A549 (cell line): ENCODE results near the gene RIN3.

Experiments
- CHD2 ChIP-seq: fragments of 150-350 bp; IDR thresholded peaks from 2 replicates; pipeline ENCODE4 v1.6.1; 2014; ENCODE audit warnings: low read length; ENCODE audit not compliant: partially characterized antibody
- CTCF ChIP-seq: fragments of >200 bp; sonication (Bioruptor Twin); formaldehyde crosslinking; IDR thresholded peaks from 3 replicates; pipeline ENCODE4 v1.5.1; 2016
- EP300 ChIP-seq, 2 experiments: fragments of >200 bp; sonication (Bioruptor Twin); formaldehyde crosslinking; IDR thresholded peaks; 2 replicates in 1 of 2; 3 replicates in 1 of 2; pipeline ENCODE4 v1.6.1; 2016 to 2017
- FOSL2 ChIP-seq, 2 experiments: fragments of 450-650 bp in 1 of 2; fragments of >200 bp in 1 of 2; sonication (Bioruptor Twin) in 1 of 2; formaldehyde crosslinking; IDR thresholded peaks; 2 replicates each; pipeline versions ENCODE4 v1.5.0 to v1.6.1; 2016 to 2020; ENCODE audit warnings: mild to moderate bottlenecking in 1 of 2, moderate library complexity in 1 of 2
- HDAC2 ChIP-seq: fragments of 200-600 bp; sonication (generic); IDR thresholded peaks from 2 replicates; pipeline ENCODE4 v1.6.1; 2016
- HOXB13 ChIP-seq: fragments of 250-450 bp; sonication (Bioruptor Pico); IDR thresholded peaks from 2 replicates; pipeline ENCODE4 v1.5.0; 2020; ENCODE audit warnings: low read depth, mild to moderate bottlenecking, moderate library complexity
- NR3C1 ChIP-seq: fragments of >200 bp; sonication (Bioruptor Twin); formaldehyde crosslinking; IDR thresholded peaks from 3 replicates; pipeline ENCODE4 v1.6.1; 2017
- POLR2A ChIP-seq: IDR thresholded peaks from 2 replicates; pipeline ENCODE4 v1.6.1; 2012; ENCODE audit warnings: mild to moderate bottlenecking, low read length
- POLR2AphosphoS2 ChIP-seq: conservative IDR thresholded peaks from 2 replicates; pipeline ENCODE4 v1.6.1; 2012; ENCODE audit warnings: low read length, improper control_type of control experiment, inconsistent platforms
- RARB ChIP-seq: fragments of 250-450 bp; sonication (Bioruptor Pico); IDR thresholded peaks from 2 replicates; pipeline ENCODE4 v1.8.0; 2021; ENCODE audit warnings: mild to moderate bottlenecking, moderate library complexity
- TP53 ChIP-seq: fragments of 250-450 bp; sonication (Bioruptor Pico); IDR thresholded peaks from 2 replicates; pipeline ENCODE4 v1.5.0; 2021; ENCODE audit warnings: mild to moderate bottlenecking, moderate library complexity
- TF ChIP-seq, protein P1 (sequence below): fragments of 250-450 bp; sonication (Bioruptor Pico); IDR thresholded peaks from 2 replicates; pipeline ENCODE4 v1.5.0; 2021; ENCODE audit warnings: mild to moderate bottlenecking, moderate library complexity, borderline replicate concordance
- TF ChIP-seq, protein P2 (sequence below): fragments of 450-650 bp; IDR thresholded peaks from 2 replicates; pipeline ENCODE4 v1.6.1; 2014; ENCODE audit warnings: antibody characterized with exemption
- TF ChIP-seq, protein P3 (sequence below): IDR thresholded peaks from 2 replicates; pipeline ENCODE4 v1.6.1; 2012

DNA sequence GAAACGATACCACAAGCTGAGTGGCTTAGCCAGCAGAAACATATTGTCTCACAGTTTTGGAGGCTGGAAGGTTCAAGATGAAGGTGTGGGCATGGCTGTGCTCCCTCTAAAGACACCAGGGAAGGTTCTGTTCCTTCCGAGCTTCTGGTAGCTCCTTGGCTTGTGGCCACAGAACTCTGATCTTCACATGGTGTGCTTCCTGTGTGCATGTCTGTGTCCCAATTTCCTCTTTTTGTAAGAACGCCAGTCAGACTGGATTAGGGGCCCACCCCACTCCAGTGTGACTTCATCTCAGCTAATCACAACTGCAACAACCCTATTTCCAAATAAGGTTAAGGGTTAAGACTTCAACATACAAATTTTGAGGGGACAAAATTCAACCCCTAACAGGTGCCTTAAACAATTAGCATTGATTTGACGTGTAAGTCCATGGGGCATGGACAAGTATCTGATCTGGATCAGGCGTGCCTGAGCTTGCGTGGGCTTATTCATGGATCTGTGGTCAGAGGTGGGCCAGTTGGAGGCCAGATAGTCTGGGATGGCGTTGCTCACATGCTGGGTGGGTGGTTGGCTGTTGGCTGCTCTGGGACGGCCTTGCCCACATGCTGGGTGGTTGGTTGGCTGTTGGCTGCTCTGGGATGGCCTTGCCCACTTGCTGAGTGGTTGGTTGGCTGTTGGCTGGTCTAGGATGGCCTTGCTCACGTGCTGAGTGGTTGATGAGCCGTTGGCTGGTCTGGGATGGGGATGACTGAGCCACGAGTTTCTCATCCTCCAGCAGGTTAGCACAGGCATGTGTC lies 146.4 kb downstream of the RIN3 start:
- TF ChIP-seq HOXB13 (CRISPR knock-in tag) (no peak), HDAC2 (no peak), CTCF (no peak), POLR2A (no peak), EP300 (IDR thresholded peaks at IDR 0.05) (no peak), POLR2AphosphoS2 (no peak), FOSL2 (IDR thresholded peaks at IDR 0.05) (no peak), FOSL2 (CRISPR knock-in tag; IDR thresholded peaks at IDR 0.05) (no peak), NR3C1 (no peak), RARB (no peak), CHD2 (no peak), TP53 (CRISPR knock-in tag) (no peak)
- TF ChIP-seq, protein P1, sequence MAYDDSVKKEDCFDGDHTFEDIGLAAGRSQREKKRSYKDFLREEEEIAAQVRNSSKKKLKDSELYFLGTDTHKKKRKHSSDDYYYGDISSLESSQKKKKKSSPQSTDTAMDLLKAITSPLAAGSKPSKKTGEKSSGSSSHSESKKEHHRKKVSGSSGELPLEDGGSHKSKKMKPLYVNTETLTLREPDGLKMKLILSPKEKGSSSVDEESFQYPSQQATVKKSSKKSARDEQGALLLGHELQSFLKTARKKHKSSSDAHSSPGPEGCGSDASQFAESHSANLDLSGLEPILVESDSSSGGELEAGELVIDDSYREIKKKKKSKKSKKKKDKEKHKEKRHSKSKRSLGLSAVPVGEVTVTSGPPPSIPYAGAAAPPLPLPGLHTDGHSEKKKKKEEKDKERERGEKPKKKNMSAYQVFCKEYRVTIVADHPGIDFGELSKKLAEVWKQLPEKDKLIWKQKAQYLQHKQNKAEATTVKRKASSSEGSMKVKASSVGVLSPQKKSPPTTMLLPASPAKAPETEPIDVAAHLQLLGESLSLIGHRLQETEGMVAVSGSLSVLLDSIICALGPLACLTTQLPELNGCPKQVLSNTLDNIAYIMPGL (CRISPR knock-in tag) = no peak
- TF ChIP-seq, protein P2, sequence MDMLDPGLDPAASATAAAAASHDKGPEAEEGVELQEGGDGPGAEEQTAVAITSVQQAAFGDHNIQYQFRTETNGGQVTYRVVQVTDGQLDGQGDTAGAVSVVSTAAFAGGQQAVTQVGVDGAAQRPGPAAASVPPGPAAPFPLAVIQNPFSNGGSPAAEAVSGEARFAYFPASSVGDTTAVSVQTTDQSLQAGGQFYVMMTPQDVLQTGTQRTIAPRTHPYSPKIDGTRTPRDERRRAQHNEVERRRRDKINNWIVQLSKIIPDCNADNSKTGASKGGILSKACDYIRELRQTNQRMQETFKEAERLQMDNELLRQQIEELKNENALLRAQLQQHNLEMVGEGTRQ = no peak
- TF ChIP-seq, protein P3, sequence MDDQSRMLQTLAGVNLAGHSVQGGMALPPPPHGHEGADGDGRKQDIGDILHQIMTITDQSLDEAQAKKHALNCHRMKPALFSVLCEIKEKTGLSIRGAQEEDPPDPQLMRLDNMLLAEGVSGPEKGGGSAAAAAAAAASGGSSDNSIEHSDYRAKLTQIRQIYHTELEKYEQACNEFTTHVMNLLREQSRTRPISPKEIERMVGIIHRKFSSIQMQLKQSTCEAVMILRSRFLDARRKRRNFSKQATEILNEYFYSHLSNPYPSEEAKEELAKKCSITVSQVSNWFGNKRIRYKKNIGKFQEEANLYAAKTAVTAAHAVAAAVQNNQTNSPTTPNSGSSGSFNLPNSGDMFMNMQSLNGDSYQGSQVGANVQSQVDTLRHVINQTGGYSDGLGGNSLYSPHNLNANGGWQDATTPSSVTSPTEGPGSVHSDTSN = no peak
